Measurements from ENCODE around the gene NME9.
A peak's percentile ranks its signal among the peaks of the same experiment; 100 is the strongest.
"Not testable (repeated sequence)": the region's sequence is repeated elsewhere in the genome, so short reads cannot be mapped to it uniquely, and the experiment has no call there.

The NME9 gene, protein sequence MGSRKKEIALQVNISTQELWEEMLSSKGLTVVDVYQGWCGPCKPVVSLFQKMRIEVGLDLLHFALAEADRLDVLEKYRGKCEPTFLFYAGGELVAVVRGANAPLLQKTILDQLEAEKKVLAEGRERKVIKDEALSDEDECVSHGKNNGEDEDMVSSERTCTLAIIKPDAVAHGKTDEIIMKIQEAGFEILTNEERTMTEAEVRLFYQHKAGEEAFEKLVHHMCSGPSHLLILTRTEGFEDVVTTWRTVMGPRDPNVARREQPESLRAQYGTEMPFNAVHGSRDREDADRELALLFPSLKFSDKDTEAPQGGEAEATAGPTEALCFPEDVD

DNA sequence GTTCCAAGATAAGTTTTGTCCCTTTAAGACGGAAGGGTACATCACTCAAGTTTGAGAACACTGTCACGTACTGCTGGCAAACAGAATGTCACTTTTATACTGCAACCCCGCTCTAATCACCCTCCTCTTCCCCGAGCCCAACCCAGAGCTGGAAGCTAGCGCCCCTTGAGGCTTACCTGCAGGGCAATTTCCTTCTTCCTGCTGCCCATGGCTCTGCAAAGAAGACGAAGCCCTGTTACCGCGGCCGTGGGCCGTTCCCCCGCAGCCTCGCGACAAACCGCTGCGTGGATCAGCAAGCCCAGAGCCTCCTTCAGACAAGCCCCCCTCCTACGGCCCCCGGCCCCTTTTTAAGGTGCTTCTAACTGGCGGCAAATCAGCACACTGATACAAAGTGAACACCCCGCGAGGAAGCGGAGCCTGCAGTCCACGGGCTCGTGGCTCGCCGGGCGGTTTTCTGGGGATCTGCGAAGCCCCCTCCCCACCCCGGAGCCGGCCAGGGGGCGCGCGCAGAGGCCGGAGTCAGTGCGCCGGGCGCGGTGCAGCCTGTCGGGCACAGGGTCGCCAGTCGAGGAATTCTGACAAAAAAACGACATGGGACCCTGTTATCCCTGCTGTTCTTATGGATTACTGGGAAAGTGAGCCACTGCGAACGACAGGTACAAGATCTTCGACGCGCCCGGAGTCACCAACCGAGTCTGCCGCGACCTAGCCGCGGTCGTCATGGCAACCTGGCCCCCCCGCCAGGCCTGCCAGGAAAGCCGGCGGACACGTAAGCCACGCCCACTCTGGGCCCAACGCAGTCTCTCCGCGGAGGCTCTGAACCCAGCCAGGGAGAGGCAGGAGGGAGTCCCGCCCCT, at the start of gene NME9:
NME9 (minus strand) TSS at position 725 of the 857 bp plus-strand sequence; CDS start at position 209, 516 bp downstream.
- peak; percentile 94 for DNase-seq

DNA sequence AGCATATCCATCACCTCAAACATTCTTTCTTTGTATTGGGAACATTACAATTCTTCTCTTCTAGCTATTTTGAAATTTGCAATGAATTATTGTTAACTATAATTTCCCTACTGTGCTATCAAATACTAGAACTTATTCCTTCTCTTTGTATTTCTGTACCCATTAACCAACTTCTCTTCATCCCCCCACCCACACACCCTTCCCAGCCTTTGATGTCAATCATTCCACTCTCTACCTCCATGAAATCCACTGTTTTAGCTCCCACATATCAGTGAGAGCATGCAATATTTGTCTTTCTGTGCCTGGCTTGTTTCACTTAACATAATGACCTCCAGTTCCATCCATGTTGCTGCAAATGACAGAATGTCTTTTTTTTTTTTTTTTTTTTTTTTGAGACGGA, 49.3 kb upstream of the NME9 start:
- no peak for DNase-seq

- DNase-seq = no peak
Observed at GRCh38 chr3:138378331-138378730, 48.7 kb upstream of the NME9 start.

DNA sequence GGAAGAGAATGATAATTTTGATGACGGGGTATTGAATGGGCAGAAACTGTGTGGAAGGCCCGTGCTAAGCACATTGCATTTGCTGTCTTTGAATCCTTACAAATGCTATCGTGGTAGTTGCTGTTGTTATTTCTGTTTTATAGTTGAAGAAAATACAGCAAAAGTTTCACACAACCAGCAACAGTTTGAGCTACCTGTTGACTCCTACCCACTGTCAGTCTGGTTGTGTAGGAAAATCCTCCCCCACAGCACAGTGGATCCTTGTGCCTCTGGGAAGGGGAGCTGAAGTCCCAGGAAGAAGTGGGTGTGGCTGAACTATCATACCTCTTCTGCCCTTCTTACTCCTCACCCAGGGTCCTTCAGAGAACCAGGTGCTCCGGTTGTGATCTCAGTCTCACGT, 48.2 kb upstream of the NME9 start:
- DNase-seq = no peak

GRCh38 chr3:138377212-138377611, 47.6 kb upstream of the NME9 start:
- not testable (repeated sequence) for DNase-seq

DNA sequence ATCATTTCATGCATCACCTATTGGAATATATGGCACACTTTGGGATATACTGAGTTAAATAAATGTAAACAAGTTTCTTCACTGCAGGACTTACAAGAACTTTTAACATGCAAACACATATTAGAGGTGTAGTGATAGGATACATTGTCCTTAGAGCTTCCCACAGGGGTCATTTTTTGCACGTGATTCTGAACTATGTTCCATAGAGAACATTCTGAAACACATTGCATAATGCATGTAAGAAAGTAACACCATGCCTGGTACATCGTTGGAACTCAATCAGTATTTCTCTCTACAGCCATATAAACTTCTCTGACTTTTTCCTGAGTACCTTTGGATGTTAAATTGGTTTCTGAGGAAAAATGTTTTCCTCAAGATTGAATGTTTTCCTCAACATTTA, 47.0 kb upstream of the NME9 start:
- DNase-seq = no peak

GRCh38 chr3:138375447-138375846, 45.8 kb upstream of the NME9 start:
- DNase-seq = no peak

GRCh38 chr3:138374573-138375134, 45.0 kb upstream of the NME9 start:
- DNase-seq = no peak

DNA sequence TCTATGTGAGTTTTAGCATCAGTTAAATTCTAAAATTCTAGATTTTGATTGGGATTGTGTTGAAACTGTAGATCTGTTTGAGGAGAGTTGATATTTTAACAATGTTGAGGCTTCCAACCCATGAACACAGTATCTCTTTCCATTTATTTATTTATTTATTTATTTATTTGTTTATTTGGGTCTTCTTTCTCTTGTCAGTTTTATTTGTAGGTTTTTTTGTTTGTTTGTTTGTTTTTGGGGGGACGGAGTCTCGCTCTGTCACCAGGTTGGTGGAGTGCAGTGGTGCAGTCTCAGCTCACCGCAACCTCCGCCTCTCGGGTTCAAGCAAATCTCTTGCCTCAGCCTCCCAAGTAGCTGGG, 44.1 kb upstream of the NME9 start:
- no peak for DNase-seq

- no peak for DNase-seq
Observed at GRCh38 chr3:138373087-138373735, 43.6 kb upstream of the NME9 start.

GRCh38 chr3:138371070-138371965, 41.7 kb upstream of the NME9 start:
- peak; percentile 9 for DNase-seq

GRCh38 chr3:138370321-138370720, 40.7 kb upstream of the NME9 start:
- DNase-seq = no peak

DNA sequence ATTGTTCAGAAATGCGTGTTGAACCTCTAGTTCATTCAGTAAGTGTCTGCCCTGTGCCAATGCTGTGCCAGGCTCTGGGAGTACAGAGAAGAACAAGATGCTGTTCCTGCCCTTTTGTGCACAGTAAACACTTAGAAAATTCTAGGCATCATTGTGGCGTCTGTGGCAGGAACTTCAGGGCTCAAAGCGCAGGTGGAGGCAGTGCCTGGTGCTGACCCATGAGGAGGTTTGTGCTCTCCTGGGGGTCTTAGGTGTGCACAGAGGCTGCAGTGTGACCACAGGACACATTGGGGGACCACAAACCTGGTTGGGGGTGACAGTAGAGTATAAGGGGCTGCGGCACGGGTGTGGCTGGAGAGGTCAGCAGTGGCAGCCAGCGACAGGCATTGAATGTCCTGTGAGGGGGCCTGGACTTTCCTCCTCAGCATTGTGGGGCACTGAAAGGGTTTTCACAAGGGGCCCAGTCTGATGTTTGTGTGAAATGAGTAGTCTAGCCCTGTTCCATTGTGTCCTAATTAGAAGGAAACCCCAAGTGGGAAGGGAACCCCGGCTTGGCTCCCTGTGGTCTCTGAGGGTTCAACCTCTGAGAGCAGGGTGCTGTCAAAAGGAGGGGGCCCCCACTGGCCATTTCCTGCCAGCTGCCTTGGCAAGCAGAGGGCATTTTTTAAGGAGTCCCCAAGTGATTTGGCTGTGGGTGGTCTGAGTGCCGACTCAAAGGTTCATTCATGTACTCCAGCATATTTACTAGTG, 39.7 kb upstream of the NME9 start:
- no peak for DNase-seq

DNA sequence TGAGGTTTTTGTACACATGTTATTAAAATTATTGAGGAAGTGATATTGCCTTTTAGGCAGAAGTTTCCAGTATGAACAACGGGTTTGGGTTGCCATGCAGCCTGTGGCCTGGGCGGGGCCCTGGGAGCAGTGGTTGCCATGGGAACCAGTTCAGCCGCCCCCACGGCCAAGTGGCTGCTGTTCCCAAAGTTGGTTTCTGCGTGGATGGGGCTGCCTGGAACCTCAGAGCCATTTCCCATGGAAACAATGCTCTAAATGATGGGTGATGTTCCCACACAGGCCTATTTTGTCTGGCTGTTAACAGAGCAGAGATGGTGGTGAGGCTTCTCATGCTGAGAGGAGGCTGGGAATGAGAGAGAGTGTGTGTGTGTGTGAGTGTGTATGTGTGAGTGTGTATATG, 38.3 kb upstream of the NME9 start:
- DNase-seq = peak; percentile 30

- DNase-seq = no peak
Observed at GRCh38 chr3:138367326-138367850, 37.7 kb upstream of the NME9 start.

- no peak for DNase-seq
Observed at GRCh38 chr3:138366006-138366759, 36.5 kb upstream of the NME9 start.

GRCh38 chr3:138365253-138365555, 35.6 kb upstream of the NME9 start:
- no peak for DNase-seq

GRCh38 chr3:138364356-138365252, 35.0 kb upstream of the NME9 start:
- no peak for DNase-seq

DNA sequence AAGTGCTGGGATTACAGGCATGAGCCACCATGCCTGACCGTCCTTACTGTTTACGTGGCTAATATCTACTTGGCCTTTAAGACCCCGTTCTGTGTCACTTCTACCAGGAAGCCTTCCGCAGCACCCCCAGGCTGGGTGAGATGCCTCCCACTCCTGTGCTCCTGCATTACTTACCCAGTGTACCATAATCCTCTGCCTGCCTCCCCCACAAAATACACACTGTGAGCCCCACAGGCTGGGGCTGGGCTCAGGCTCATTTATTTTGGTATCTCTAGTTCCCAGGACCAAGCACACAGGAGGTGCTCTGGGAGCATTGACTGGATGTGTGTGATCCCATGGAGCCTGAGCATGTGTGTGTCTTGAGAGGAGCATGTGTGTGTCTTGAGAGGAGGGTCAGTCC, 33.7 kb upstream of the NME9 start:
- no peak for DNase-seq

DNA sequence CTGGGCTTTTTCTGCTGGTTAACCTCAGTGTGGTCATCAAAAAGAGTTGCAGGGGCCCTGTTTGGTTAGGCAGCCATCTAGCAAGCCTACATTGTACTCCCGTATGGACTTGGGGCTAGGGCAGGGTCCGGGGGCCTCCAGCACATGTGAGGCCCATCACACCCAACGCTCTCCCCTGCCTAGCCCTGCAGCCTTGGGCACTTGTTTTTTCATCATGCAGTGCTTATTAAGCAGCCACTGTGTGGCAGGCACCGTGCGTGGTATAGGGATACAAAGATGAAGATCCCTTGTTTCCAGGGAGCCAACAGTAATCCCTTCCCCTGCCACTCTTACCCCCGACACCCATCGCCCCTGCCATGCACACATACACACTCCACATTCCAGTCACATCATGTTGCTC, 32.9 kb upstream of the NME9 start:
- DNase-seq = no peak
